Endodermal cell (in vitro differentiated cells): Measurements from ENCODE around the gene PTPRN2. TPM values are rescaled to one million over a fixed set of nuclear protein-coding genes. Genes with fewer than 3 reads are reported as not detected.
A peak's percentile ranks its signal among the peaks of the same experiment; 100 is the strongest.

ENCODE experiments used
- DNase-seq: peaks from one replicate; pipeline ENCODE4 v3.0.0-alpha.2; 2017
- H3K27ac ChIP-seq: 2 replicates; pipeline ENCODE4 v1.5.1; 2013; ENCODE audit warnings: mild to moderate bottlenecking, low read depth, low read length, moderate library complexity
- H3K27me3 ChIP-seq: 2 replicates; pipeline ENCODE4 v1.6.1; 2013; ENCODE audit warnings: mild to moderate bottlenecking, low read length, moderate library complexity; ENCODE audit not compliant: insufficient read depth, control insufficient read depth, poor library complexity, severe bottlenecking
- H3K36me3 ChIP-seq: 2 replicates; pipeline ENCODE4 v1.7.0; 2013; ENCODE audit warnings: mild to moderate bottlenecking, low read length, moderate library complexity; ENCODE audit not compliant: control insufficient read depth, insufficient read depth
- H3K4me1 ChIP-seq: one replicate; pipeline ENCODE4 v1.7.0; 2013; ENCODE audit warnings: low read length; ENCODE audit not compliant: control insufficient read depth, insufficient read depth
- H3K4me3 ChIP-seq: 2 replicates; pipeline ENCODE4 v1.5.1; 2013; ENCODE audit warnings: mild to moderate bottlenecking, low read length, moderate library complexity
- H3K9ac ChIP-seq: 2 replicates; pipeline ENCODE4 v1.6.1; 2013; ENCODE audit warnings: mild to moderate bottlenecking, low read length, moderate library complexity; ENCODE audit not compliant: poor library complexity, severe bottlenecking; ENCODE audit errors: extremely low read depth
- H3K9me3 ChIP-seq: 2 replicates; pipeline ENCODE4 v1.6.1; 2013; ENCODE audit warnings: mild to moderate bottlenecking, low read length, moderate library complexity; ENCODE audit not compliant: control insufficient read depth
- H3K27ac Mint-ChIP-seq: 2 replicates; pipeline ENCODE4 v1.8.0; 2020; ENCODE audit warnings: mixed read lengths
- H3K27me3 Mint-ChIP-seq: 2 replicates; pipeline ENCODE4 v1.8.0; 2021; ENCODE audit warnings: mild to moderate bottlenecking, mixed read lengths; ENCODE audit not compliant: insufficient read depth
- H3K36me3 Mint-ChIP-seq: 2 replicates; pipeline ENCODE4 v1.8.0; 2020; ENCODE audit warnings: low read depth, mixed read lengths
- H3K4me1 Mint-ChIP-seq: 2 replicates; pipeline ENCODE4 v1.8.0; 2020; ENCODE audit warnings: mixed read lengths
- H3K4me3 Mint-ChIP-seq: 2 replicates; pipeline ENCODE4 v1.8.0; 2020; ENCODE audit warnings: mild to moderate bottlenecking, moderate library complexity, mixed read lengths
- H3K9me3 Mint-ChIP-seq: 2 replicates; pipeline ENCODE4 v1.8.0; 2020; ENCODE audit warnings: mild to moderate bottlenecking, mixed read lengths
- WGBS, 2 experiments: methylation state at CpG; one replicate each; pipeline versions ENCODE4 v1.1.5 to v1.1.7; 2013; ENCODE audit warnings: missing lambda C conversion rate in 2 of 2, mixed read lengths in 1 of 2; ENCODE audit not compliant: insufficient coverage in 1 of 2, insufficient read length in 1 of 2; 5-methylcytosine and 5-hydroxymethylcytosine counted together
- total RNA-seq, 2 donors: library from RNA; stranded (reverse); fragmentation: NEBNext Ultra II Directional in 1 of 2; extraction: Animal tissue kit (Norgen Biotek cat#: 25700) in 1 of 2; gene quantifications; 2 replicates in 1 of 2; 3 replicates in 1 of 2; pipeline ENCODE4 v1.2.1, GENCODE V29; 2021
- TF ChIP-seq, protein P1 (sequence below): fragments of 200-600 bp; sonication (generic); conservative IDR thresholded peaks from 2 replicates; pipeline ENCODE4 v1.5.0; 2021; ENCODE audit warnings: antibody characterized with exemption, mild to moderate bottlenecking

The PTPRN2 gene
- total RNA-seq, 2 donors from 2014 or later = 0.69 to 1.2 TPM

DNA sequence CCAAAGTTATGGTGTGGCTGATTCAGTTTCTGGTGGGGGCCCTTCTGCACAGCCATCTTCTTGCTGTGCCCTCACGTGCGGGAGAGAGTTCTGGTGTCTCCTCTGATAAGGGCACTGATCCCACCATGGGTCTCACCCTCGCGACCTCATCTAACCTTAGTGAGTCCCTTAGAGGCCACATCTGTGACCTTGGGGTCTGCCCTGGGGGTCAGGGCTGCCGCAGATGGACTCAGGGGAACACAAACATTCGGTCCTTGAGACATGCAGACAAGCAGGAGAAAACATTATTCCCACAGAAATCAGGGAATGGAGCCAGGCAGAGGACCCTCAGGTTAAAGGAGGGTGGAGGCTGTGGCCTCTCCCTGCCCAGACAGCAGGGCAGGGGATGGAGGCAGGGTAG, 1072.9 kb downstream of the PTPRN2 start:
- TF ChIP-seq, protein P1, sequence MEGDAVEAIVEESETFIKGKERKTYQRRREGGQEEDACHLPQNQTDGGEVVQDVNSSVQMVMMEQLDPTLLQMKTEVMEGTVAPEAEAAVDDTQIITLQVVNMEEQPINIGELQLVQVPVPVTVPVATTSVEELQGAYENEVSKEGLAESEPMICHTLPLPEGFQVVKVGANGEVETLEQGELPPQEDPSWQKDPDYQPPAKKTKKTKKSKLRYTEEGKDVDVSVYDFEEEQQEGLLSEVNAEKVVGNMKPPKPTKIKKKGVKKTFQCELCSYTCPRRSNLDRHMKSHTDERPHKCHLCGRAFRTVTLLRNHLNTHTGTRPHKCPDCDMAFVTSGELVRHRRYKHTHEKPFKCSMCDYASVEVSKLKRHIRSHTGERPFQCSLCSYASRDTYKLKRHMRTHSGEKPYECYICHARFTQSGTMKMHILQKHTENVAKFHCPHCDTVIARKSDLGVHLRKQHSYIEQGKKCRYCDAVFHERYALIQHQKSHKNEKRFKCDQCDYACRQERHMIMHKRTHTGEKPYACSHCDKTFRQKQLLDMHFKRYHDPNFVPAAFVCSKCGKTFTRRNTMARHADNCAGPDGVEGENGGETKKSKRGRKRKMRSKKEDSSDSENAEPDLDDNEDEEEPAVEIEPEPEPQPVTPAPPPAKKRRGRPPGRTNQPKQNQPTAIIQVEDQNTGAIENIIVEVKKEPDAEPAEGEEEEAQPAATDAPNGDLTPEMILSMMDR = no peak
- no peaks in the 10 kb centered on the region for H3K27me3 ChIP-seq
- H3K27ac Mint-ChIP-seq = no peak overlapping the region
- H3K36me3 ChIP-seq = no peaks in the 10 kb centered on the region
- no peaks in the 10 kb centered on the region for H3K9me3 Mint-ChIP-seq
- 64 to 78% methylated on average over 5 to 6 of the region's 6 CpGs for WGBS, 2 experiments
- no peak overlapping the region for H3K4me3 ChIP-seq
- peaks cover 17% of the 10 kb centered on the region for H3K27me3 Mint-ChIP-seq
- H3K4me3 Mint-ChIP-seq = no peak overlapping the region
- no peaks in the 10 kb centered on the region for H3K4me1 ChIP-seq
- no peaks in the 10 kb centered on the region for H3K36me3 Mint-ChIP-seq
- H3K9me3 ChIP-seq = peaks cover 42% of the 10 kb centered on the region
- H3K4me1 Mint-ChIP-seq = no peaks in the 10 kb centered on the region
- H3K27ac ChIP-seq = no peak overlapping the region
- no peak overlapping the region for H3K9ac ChIP-seq
- no peak for DNase-seq

DNA sequence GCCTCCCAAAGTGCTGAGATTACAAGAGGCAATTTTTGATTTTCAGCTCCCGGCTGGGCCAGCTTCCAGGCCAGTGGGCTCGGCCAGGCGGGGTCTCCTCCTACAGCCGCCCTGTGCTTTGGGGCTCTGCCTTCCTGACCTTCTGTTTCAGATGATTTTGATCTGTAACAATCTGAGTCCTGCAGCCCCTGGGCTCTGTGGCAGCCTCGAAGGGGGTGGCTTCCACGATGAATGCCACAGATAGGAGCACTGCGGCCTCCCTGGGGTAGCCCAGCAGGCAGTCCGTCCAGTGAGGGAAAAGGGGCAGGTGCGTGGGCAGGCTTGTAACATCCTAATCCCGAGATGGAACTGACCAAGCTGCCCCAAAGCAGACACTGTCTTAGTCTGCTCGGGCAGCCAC, 1073.3 kb downstream of the PTPRN2 start:
- Mint-ChIP-seq H3K4me1 (no peaks in the 10 kb centered on the region), H3K36me3 (no peaks in the 10 kb centered on the region), H3K9me3 (no peaks in the 10 kb centered on the region), H3K27me3 (peaks cover 21% of the 10 kb centered on the region), H3K4me3 (no peak overlapping the region), H3K27ac (no peak overlapping the region)
- Histone ChIP-seq H3K9me3 (peaks cover 42% of the 10 kb centered on the region), H3K36me3 (no peaks in the 10 kb centered on the region), H3K4me3 (no peak overlapping the region), H3K4me1 (no peaks in the 10 kb centered on the region), H3K9ac (no peak overlapping the region), H3K27me3 (no peaks in the 10 kb centered on the region), H3K27ac (no peak overlapping the region)
- DNase-seq = no peak
- TF ChIP-seq, protein P1 = no peak
- WGBS, 2 experiments = 81 to 90% methylated on average over 8 to 11 of the region's 11 CpGs

DNA sequence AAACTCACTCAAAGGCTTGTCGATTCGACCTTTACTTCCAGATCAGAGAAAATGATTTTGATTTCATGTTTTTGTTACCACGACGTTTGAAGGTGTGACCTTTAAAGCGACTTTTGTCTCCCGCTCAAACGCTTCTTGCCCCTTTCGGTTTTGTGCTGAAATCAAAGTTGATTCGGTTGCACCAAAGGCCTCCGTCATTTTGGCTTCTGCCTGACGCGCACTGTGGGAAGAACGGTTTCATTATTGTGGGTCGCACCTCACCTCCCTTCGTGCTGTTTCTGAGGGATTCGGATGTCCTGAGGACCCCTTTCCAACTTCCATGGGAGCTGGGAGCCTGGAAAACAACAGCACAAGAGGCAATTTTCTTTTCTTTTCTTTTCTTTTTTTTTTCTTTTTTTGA, 1073.9 kb downstream of the PTPRN2 start:
- H3K27me3 ChIP-seq = no peaks in the 10 kb centered on the region
- DNase-seq = peak; percentile 36
- H3K9ac ChIP-seq = no peak overlapping the region
- TF ChIP-seq, protein P1 = no peak
- Mint-ChIP-seq H3K4me1 (no peaks in the 10 kb centered on the region), H3K27ac (no peak overlapping the region), H3K4me3 (no peak overlapping the region), H3K36me3 (no peaks in the 10 kb centered on the region), H3K9me3 (no peaks in the 10 kb centered on the region), H3K27me3 (peaks cover 23% of the 10 kb centered on the region)
- H3K36me3 ChIP-seq = no peaks in the 10 kb centered on the region
- H3K4me3 ChIP-seq = no peak overlapping the region
- no peak overlapping the region for H3K27ac ChIP-seq
- WGBS, 2 experiments = 85 to 92% methylated on average over 16 of the region's 16 CpGs
- peaks cover 37% of the 10 kb centered on the region for H3K9me3 ChIP-seq
- H3K4me1 ChIP-seq = no peaks in the 10 kb centered on the region
